OCI-M2 (cell line): ENCODE measurements around the gene NPY5R.

Source experiments
- DNase-seq: peaks from one replicate; lab custom pipeline; 2025; ENCODE audit not compliant: unreplicated experiment; lab: John Stamatoyannopoulos, UW

Gene NPY5R

GRCh38 chr4:163343604-163344146 lies at the start of gene NPY5R:
NPY5R (plus strand) TSS chr4:163343892; CDS start chr4:163350274, 6,382 bp downstream.
- no peak for DNase-seq

- DNase-seq = no peak
These were observed 48.6 kb upstream of the NPY5R start for GRCh38 chr4:163295138-163295537.

DNA sequence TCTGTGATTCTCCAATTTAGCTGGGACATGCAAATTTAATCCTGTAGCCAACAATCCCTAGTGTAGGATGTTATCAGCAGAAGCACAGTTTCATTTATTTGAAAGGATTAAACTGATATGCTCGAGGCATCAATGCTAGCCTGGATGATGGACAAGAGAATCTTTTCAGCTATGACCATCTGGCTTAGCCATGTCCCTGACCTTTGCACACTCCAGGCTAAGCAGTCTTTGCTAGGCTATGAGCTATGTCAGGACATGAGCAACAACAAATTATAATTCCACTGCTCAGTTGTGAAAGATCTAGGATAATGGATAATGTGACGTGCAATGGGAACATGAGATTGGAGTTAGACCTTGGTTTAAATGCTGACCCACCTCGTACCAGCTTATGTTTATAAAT lies 43.2 kb upstream of the NPY5R start:
- no peak for DNase-seq

DNA sequence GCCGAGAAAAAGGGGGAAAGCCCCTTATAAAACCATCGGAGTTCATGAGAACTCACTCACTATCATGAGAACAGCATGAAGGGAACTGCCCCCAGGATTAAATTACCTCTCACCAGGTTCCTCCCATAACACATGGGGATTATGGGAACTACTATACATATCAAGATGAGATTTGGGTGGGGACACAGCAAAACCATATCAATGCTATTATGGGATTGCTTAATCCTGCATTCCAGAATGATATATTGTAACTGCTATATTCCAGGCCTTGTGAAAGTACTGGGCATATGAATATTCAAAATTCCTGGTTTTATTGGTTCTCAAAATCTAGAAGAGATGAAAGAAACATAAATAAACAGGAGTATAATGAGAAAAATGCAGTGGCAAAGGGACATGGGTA lies 40.6 kb upstream of the NPY5R start:
- no peak for DNase-seq

- no peak for DNase-seq
These were observed 34.2 kb upstream of the NPY5R start for GRCh38 chr4:163309466-163309865.

DNA sequence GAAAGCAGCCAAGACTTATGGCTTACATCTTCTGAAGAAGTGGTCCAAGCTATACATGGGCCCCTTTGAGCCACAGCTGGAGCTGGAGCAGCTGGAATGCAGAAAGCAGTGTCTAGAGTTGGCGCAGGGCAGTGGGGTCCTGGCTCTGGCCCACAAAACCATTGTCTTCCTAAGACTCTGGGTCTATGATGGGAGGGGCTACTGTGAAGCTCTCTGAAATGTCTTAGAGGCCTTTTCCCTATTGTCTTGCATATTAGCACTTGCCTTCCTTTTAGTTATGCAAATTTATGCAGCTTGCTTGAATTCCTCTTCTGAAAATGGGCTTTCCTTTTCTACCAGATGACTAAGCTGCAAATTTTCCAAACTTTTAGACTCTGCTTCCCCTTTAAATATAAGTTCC lies 26.6 kb upstream of the NPY5R start:
- DNase-seq = no peak

DNA sequence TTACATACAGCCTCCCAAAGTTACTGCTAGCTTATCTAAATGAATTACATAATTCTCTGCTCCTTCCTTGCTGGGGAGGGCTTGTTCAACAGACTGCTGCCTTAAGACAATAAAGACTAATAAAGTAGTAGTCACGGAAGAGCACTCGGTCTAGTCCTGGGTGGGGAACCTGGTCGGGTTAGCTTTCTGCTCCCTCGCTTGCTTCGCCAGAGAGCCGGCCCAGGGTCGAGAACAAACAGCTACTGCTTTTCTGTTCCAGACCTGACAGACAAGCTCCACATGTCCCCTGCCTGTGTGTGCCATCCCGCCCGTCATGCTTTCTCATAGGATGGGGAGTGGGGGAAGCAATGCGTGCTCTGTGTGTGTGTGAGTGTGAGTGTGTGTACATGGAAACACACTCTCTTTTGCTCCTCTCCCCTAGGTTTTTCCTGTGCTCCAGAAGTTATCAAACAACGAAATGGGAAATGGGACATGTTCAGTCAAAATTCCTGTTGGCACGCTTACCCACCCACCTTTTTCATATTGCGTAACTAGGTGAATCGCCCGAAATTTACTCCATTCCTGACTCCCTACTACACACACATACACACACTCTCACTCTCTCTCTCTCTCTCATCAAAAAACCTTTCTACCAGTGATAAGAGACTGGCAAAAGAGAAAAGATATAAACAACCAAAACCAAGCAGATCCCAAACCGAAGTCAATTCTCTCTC lies 12.6 kb upstream of the NPY5R start:
- DNase-seq = no peak

GRCh38 chr4:163331629-163332376 lies 11.9 kb upstream of the NPY5R start:
- no peak for DNase-seq

GRCh38 chr4:163332526-163333406 lies 10.9 kb upstream of the NPY5R start, which contains the start of gene NPY1R:
NPY1R (minus strand) TSS chr4:163332596; CDS start chr4:163326554, 6,042 bp downstream.
- peak; percentile 50 for DNase-seq

GRCh38 chr4:163335384-163335783 lies 8.3 kb upstream of the NPY5R start:
- DNase-seq = no peak

DNA sequence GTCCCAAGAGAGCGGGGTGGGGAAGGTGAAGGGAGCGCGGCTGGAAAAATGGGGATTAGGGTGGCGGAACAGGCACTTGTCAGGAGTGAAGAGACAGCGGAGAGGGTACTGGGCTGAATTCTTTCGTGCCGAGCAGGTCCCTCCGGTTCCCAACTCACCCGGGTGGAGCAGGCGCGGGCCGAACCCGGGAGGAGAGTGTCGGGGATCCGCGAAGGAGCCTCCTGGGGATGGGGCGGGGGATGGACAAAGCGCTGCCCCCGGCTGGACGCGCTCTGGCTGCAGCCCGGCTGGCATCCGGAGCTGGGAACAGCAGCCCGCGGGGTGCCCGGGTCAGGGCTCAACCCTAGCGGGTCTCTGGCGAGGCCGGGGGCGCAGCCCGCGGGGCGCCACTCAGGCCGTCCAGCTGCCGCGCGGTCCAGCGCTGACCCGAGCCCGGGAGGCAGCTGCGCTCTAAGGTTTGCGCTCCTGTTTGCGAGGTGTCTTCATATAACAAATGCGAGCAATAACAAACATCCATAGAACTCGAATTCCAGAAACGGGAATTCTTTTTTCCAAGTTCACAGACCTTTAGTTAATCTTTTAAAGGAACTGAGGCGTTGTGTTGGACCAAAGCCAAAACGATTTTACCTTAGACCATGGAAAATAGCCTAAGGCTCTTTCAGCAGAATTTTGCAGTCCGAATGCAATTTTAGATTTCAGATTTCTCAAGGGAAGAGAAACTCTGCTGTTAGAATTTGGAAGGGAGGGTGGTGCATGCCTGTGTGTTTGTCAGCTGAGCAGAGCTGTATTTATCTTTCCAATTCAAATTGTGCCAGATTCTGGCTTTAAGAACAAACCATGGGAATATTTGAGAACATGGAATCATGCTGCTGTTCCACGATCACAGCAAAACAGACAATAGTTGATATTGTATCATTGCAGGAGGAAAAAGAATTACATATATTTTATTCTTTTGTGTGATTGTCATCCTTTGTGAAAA lies 744 bp downstream of the NPY5R start:
- no peak for DNase-seq

- DNase-seq = no peak
These were observed 7.0 kb downstream of the NPY5R start for GRCh38 chr4:163350672-163351071.

- DNase-seq = no peak
These were observed 9.4 kb downstream of the NPY5R start for GRCh38 chr4:163353054-163353453.

DNA sequence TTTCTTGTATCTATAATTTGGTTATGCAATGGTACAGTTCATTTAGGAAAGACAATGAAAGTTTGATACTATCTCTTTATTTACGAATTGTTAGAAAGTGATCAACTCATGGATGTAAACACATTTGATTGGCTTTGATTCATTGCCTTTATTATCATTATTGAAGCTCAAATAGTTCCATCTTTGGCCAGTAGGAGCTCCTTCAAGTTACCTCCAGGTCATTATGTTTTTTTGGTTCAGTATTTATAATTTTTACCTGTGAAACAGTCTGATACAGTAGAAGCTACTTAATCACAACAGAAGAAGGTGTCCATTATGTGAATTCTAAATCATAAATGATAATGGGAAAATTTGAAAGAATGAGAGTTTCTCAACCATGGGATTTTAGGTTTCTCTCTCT lies 12.4 kb downstream of the NPY5R start:
- no peak for DNase-seq

DNA sequence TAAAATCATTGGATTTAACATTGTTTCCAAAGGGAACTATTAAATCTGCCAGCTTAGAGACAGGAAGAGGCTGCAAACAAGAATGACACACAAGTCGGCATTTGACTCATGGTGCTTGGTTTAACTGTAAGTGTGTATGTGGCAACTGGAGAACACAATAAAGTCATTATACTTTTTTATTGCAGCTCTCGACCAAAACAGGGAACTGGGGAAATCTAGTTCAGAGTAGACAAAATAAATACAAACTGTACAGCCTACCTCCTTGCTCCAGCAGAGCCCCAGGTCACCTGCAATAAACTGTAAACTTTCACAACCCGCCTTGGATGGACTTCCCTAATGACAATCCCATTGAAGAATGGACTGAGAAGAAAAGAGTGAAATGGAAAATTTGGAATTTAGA lies 24.0 kb downstream of the NPY5R start:
- DNase-seq = no peak

GRCh38 chr4:163372029-163372428 lies 28.3 kb downstream of the NPY5R start:
- DNase-seq = no peak

- no peak for DNase-seq
These were observed 35.0 kb downstream of the NPY5R start for GRCh38 chr4:163378661-163379060.

GRCh38 chr4:163380703-163381102 lies 37.0 kb downstream of the NPY5R start:
- DNase-seq = no peak

DNA sequence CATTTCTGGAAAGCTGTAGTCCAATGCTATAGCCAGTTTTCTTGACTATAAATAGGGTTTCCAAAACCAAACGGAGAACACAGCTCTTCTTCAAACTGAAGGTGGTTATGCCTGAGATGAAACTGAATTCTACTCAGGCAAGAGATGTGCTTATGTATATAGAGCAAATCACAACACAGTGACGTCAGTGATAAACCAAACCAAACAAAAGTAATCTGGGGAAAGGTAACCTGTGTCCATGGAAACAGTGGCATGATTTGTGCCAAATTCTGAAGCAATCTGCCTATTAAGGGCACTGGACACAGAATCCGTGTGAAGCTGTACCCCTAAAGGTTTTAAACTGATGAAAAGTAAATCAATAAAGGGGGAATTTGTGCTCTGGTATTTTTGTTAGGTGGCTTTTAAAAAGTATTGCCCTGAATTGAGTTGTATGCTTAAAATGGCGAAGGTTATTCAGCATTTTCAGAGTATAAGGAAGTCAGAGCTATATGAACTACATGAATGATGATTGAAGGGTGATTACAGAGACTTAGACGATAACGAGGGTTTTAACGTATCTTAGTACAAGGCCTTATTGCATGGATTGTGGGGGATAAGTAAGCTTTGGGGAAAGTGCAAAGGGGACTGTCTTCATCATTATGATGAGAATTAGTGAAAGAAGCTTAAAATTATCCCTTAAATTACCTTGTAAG lies 38.6 kb downstream of the NPY5R start:
- no peak for DNase-seq
